SU-DHL-6 (cell line): ENCODE data around the gene PKD1.

ENCODE experiments used
- H2AFZ ChIP-seq: fragments of 200-600 bp; sonication (generic); 2 replicates; pipeline ENCODE4 v1.6.1; 2014; ENCODE audit warnings: low read depth, mild to moderate bottlenecking, moderate library complexity, mixed read lengths, antibody characterized with exemption, low read length; ENCODE audit not compliant: severe bottlenecking
- H3F3A ChIP-seq: fragments of 200-600 bp; shearing (Covaris generic); 2 replicates; pipeline ENCODE4 v1.6.0; 2016; ENCODE audit warnings: antibody characterized with exemption, mild to moderate bottlenecking; ENCODE audit not compliant: insufficient read depth
- H3K27ac ChIP-seq: fragments of 200-600 bp; sonication (generic); 2 replicates; pipeline ENCODE4 v1.5.1; 2016; ENCODE audit warnings: low read depth, mild to moderate bottlenecking, low read length, moderate library complexity, mixed read lengths
- H3K27me3 ChIP-seq: fragments of 200-600 bp; sonication (generic), shearing (Covaris generic); 2 replicates; pipeline ENCODE4 v1.6.0; 2014; ENCODE audit warnings: mild to moderate bottlenecking, low read length
- H3K36me3 ChIP-seq: fragments of 200-600 bp; sonication (generic); 2 replicates; pipeline ENCODE4 v1.6.1; 2014; ENCODE audit warnings: mild to moderate bottlenecking, low read length, mixed read lengths
- H3K4me2 ChIP-seq: fragments of 300-600, 200-600 bp; shearing (Covaris generic), sonication (generic); 2 replicates; pipeline ENCODE4 v1.6.0; 2014; ENCODE audit warnings: low read length, low read depth, mild to moderate bottlenecking; ENCODE audit not compliant: poor library complexity, severe bottlenecking
- H3K4me3 ChIP-seq: fragments of 200-600 bp; sonication (generic); 2 replicates; pipeline ENCODE4 v1.5.1; 2014; ENCODE audit warnings: antibody characterized with exemption, low read length, mild to moderate bottlenecking, mixed read lengths; ENCODE audit not compliant: insufficient read depth, poor library complexity, severe bottlenecking
- H3K79me2 ChIP-seq: fragments of 200-600 bp; sonication (generic); 2 replicates; pipeline ENCODE4 v1.6.1; 2014; ENCODE audit warnings: mild to moderate bottlenecking, low read length, moderate library complexity; ENCODE audit not compliant: insufficient read depth
- H3K9ac ChIP-seq: fragments of 200-600 bp; sonication (generic); 2 replicates; pipeline ENCODE4 v1.7.0; 2014; ENCODE audit warnings: mild to moderate bottlenecking, low read length
- H3K9me2 ChIP-seq: fragments of 200-600 bp; sonication (generic); replicated peaks from 2 replicates; pipeline ENCODE4 v1.6.1; 2014; ENCODE audit warnings: low read length; ENCODE audit not compliant: insufficient read depth
- H3K9me3 ChIP-seq: fragments of 200-600 bp; sonication (generic); 2 replicates; pipeline ENCODE4 v1.6.1; 2014; ENCODE audit warnings: low read length, mixed read lengths; ENCODE audit not compliant: insufficient read depth
- H4K20me1 ChIP-seq: fragments of 200-600 bp; sonication (generic); 2 replicates; pipeline ENCODE4 v1.6.1; 2014; ENCODE audit warnings: low read depth, mild to moderate bottlenecking, antibody characterized with exemption, low read length, moderate library complexity, mixed read lengths
- CTCF ChIP-seq: fragments of 200-600 bp; sonication (generic); IDR thresholded peaks from one replicate; pipeline ENCODE4 v1.5.1; 2017; ENCODE audit warnings: antibody characterized with exemption, mild to moderate bottlenecking, low read length, moderate library complexity; ENCODE audit not compliant: insufficient read depth, poor library complexity, severe bottlenecking
- EZH2phosphoT487 ChIP-seq: fragments of 200-600 bp; sonication (generic), shearing (Covaris generic); conservative IDR thresholded peaks from 2 replicates; pipeline ENCODE4 v1.6.1; 2018; ENCODE audit warnings: mild to moderate bottlenecking, antibody characterized with exemption, low read length, moderate library complexity, mixed read lengths

Gene PKD1

GRCh38 chr16:2165861-2166260 lies 30.2 kb upstream of the PKD1 start:
- H3K9ac ChIP-seq: no peak overlapping the region
- no peaks in the 10 kb centered on the region for H3K9me3 ChIP-seq
- H3K9me2 ChIP-seq: no peaks in the 10 kb centered on the region

GRCh38 chr16:2163211-2163881 lies 27.6 kb upstream of the PKD1 start:
- Histone ChIP-seq H4K20me1 (no peaks in the 10 kb centered on the region), H3K4me2 (no peak overlapping the region), H3K9ac (no peak overlapping the region), H3F3A (no peaks in the 10 kb centered on the region), H3K4me3 (no peak overlapping the region), H3K27me3 (no peaks in the 10 kb centered on the region), H3K27ac (no peak overlapping the region), H3K36me3 (no peaks in the 10 kb centered on the region), H3K9me2 (no peaks in the 10 kb centered on the region), H3K9me3 (no peaks in the 10 kb centered on the region), H3K79me2 (peaks cover 58% of the 10 kb centered on the region), H2AFZ (no peak overlapping the region)
- TF ChIP-seq EZH2phosphoT487 (no peak), CTCF (no peak)

More at GRCh38 chr16:2165861-2166260, 30.2 kb upstream of the PKD1 start:
- Histone ChIP-seq H3K36me3 (no peaks in the 10 kb centered on the region), H3K4me3 (no peak overlapping the region), H2AFZ (no peak overlapping the region), H4K20me1 (no peaks in the 10 kb centered on the region), H3K79me2 (peaks cover 35% of the 10 kb centered on the region), H3K27me3 (no peaks in the 10 kb centered on the region), H3K4me2 (no peak overlapping the region), H3F3A (no peaks in the 10 kb centered on the region), H3K27ac (no peak overlapping the region)
- TF ChIP-seq CTCF (no peak), EZH2phosphoT487 (no peak)

- Histone ChIP-seq H3K27me3 (no peaks in the 10 kb centered on the region), H3K27ac (no peak overlapping the region), H3K4me2 (no peak overlapping the region), H3K9me2 (no peaks in the 10 kb centered on the region), H3K36me3 (no peaks in the 10 kb centered on the region), H3K9ac (no peak overlapping the region), H3K79me2 (peaks cover 65% of the 10 kb centered on the region), H3K4me3 (no peak overlapping the region), H2AFZ (no peak overlapping the region), H3F3A (no peaks in the 10 kb centered on the region), H4K20me1 (no peaks in the 10 kb centered on the region), H3K9me3 (no peaks in the 10 kb centered on the region)
- TF ChIP-seq CTCF (no peak), EZH2phosphoT487 (no peak)
Measured at GRCh38 chr16:2162676-2163118, 27.0 kb upstream of the PKD1 start.
